ENCODE measurements around the gene TMEM25.
"Not testable (repeated sequence)": the region's sequence is repeated elsewhere in the genome, so short reads cannot be mapped to it uniquely, and the experiment has no call there.

The TMEM25 gene

GRCh38 chr11:118565051-118565450 is 34.1 kb downstream of the TMEM25 start:
- no peak for TF ChIP-seq CTCF (conservative IDR thresholded peaks at IDR 0.05; ENCODE audit: low read length)
- peak; percentile 50 for DNase-seq (ENCODE audit: low read depth)
- H3K4me3 ChIP-seq (ENCODE audit: low read length): peak overlapping the region; percentile 66

- DNase-seq (ENCODE audit: low read depth): no peak
- TF ChIP-seq CTCF (conservative IDR thresholded peaks at IDR 0.05; ENCODE audit: low read length): no peak
- no peak overlapping the region for H3K4me3 ChIP-seq (ENCODE audit: low read length)
Observed at GRCh38 chr11:118569670-118570069, 38.7 kb downstream of the TMEM25 start.

- TF ChIP-seq CTCF (conservative IDR thresholded peaks at IDR 0.05; ENCODE audit: low read length): no peak
- H3K4me3 ChIP-seq (ENCODE audit: low read length): no peak overlapping the region
- DNase-seq (ENCODE audit: low read depth): no peak
Observed at GRCh38 chr11:118570787-118571186, 39.8 kb downstream of the TMEM25 start.

GRCh38 chr11:118571701-118572060 is 40.7 kb downstream of the TMEM25 start:
- H3K4me3 ChIP-seq (ENCODE audit: low read length): peak overlapping the region; percentile 93
- DNase-seq (ENCODE audit: low read depth): peak; percentile 20

- DNase-seq (ENCODE audit: low read depth): peak; percentile 79
- no peak for TF ChIP-seq CTCF (conservative IDR thresholded peaks at IDR 0.05; ENCODE audit: low read length)
- peak within 1 kb of the TSS; percentile 93 for H3K4me3 ChIP-seq (ENCODE audit: low read length)
Observed at GRCh38 chr11:118572061-118572980, 41.3 kb downstream of the TMEM25 start, which contains the start of gene ARCN1. TSS of gene ARCN1 (plus strand) at chr11:118572409. CDS start at chr11:118572548, 139 bp downstream.

GRCh38 chr11:118572981-118573550 is 42.1 kb downstream of the TMEM25 start:
- H3K4me3 ChIP-seq (ENCODE audit: low read length): peak overlapping the region; percentile 93
- DNase-seq (ENCODE audit: low read depth): peak; percentile 56
- peak; percentile 5; the same call in 1 of the 2 replicates for TF ChIP-seq CTCF (conservative IDR thresholded peaks at IDR 0.05; ENCODE audit: low read length)

GRCh38 chr11:118574636-118575035 is 43.6 kb downstream of the TMEM25 start:
- TF ChIP-seq CTCF (conservative IDR thresholded peaks at IDR 0.05; ENCODE audit: low read length): no peak
- DNase-seq (ENCODE audit: low read depth): peak; percentile 11
- peak overlapping the region; percentile 93 for H3K4me3 ChIP-seq (ENCODE audit: low read length)

GRCh38 chr11:118577995-118578394 is 47.0 kb downstream of the TMEM25 start:
- DNase-seq (ENCODE audit: low read depth); H3K4me3 ChIP-seq (ENCODE audit: low read length): not testable (repeated sequence)

Data from AG10803 (cell line).